Pancreas (tissue), 10 donors: ENCODE data around the gene FAM227A. TPM values are rescaled to one million over a fixed set of nuclear protein-coding genes. Genes with fewer than 3 reads are reported as not detected.
A peak's percentile ranks its signal among the peaks of the same experiment; 100 is the strongest.

Experiments used
- ATAC-seq, 4 donors: fragments of 200-7000 bp; cut with Tn5 transposase; one replicate each; pipeline versions ENCODE4 v1.8.0 to v1.9.1; 2020; ENCODE audit warnings: mild to moderate bottlenecking in 4 of 4, moderate library complexity in 4 of 4
- DNase-seq, 6 donors: peaks; one replicate each; pipeline ENCODE4 v3.0.0-alpha.2; 2020
- FAIRE-seq: peaks from 2 replicates; lab custom pipeline; 2012; peaks lifted over from hg19 to GRCh38; lab: Jason Lieb, UNC
- H3K27ac ChIP-seq, 4 donors: fragments of 200-600 bp; sonication (generic); 1 replicate in 3 of 4; 2 replicates in 1 of 4; pipeline versions ENCODE4 v1.5.0 to v1.8.0; 2020
- H3K27me3 ChIP-seq, 4 donors: fragments of 200-600 bp; one replicate each; pipeline ENCODE4 v1.8.0; 2021
- H3K36me3 ChIP-seq, 3 donors: fragments of 200-600 bp; sonication (generic) in 1 of 3; one replicate each; pipeline versions ENCODE4 v1.5.0 to v1.8.0; 2020 to 2021
- H3K4me1 ChIP-seq, 3 donors: fragments of 200-600 bp; one replicate each; pipeline ENCODE4 v1.8.0; 2021
- H3K4me3 ChIP-seq, 4 donors: fragments of 200-600 bp; sonication (generic) in 2 of 4; one replicate each; pipeline versions ENCODE4 v1.5.0 to v1.8.0; 2020 to 2021
- H3K9me3 ChIP-seq, 4 donors: fragments of 200-600 bp; one replicate each; pipeline ENCODE4 v1.8.0; 2021
- CTCF ChIP-seq, 4 donors: fragments of 200-600 bp; sonication (generic) in 3 of 4; IDR thresholded peaks; one replicate each; pipeline versions ENCODE4 v1.5.0 to v1.8.0; 2021; ENCODE audit warnings: antibody characterized with exemption in 4 of 4
- WGBS, 2 donors: extraction: QIAGEN DNeasy Blood & Tissue Kit; methylation state at CpG; one replicate each; pipeline ENCODE4 v1.1.7; 2013; 5-methylcytosine and 5-hydroxymethylcytosine counted together
- intact Hi-C, 3 donors: fragments of 100-400 bp; cut with DNase I; formaldehyde crosslinking; loops; one replicate each; pipeline versions ENCODE4 v1.11.1 to v1.14.2; 2022
- polyA plus RNA-seq, 2 donors: library from polyadenylated mRNA; stranded (reverse); fragments of 200-250 nt; gene quantifications; one replicate each; pipeline ENCODE4 v1.2.3, GENCODE V29; 2013
- total RNA-seq, 6 donors: library from RNA; stranded (reverse); fragmentation: NEBNext Ultra II Directional in 4 of 6; extraction: Animal tissue kit (Norgen Biotek cat#: 25700) in 4 of 6; gene quantifications; one replicate each; pipeline versions ENCODE4 v1.2.1 to v1.2.4, GENCODE V29; 2021 to 2023
- donor health status: healthy with polysubstance abuse.
- donor health status: DM: no; HTN: no; CAD: no; lungs with moderate emphysema.
- donor health status: DM: no; HTN: no; CAD: no.
- donor health status: control.
- donor health status: control.
- donor health status: Bipolar disorder and iron deficiency.
- donor health status: DM: yes; HTN: yes; CAD: no.
- donor health status: DM: no; HTN: no; CAD: no.
- donor health status: DM: no; HTN: no; CAD: no.
- donor health status: DM: yes; HTN: yes; CAD: no.

FAM227A gene
- total and polyA plus RNA-seq, 8 donors = 0.22 to 2.0 (median 0.76) TPM

GRCh38 chr22:38700270-38700788 lies 44.1 kb upstream of the FAM227A start:
- 0% methylated on average over 28 to 57 of the region's 57 CpGs for WGBS, 2 donors
- intact Hi-C loops = no loop called here
- peak overlapping the region; percentile 94 to 99 (median 97) for H3K27ac ChIP-seq
- TF ChIP-seq CTCF (IDR thresholded peaks at IDR 0.05) = no peak
- peak overlapping the region; percentile 47 to 70 (median 62) for H3K4me3 ChIP-seq
- peak; percentile 26 to 49 (median 30) for ATAC-seq
- DNase-seq = peak in 4 of 6 donors; percentile 62 to 88 (median 82)
- peaks cover 38 to 46% (median 43%) of the 10 kb centered on the region in 3 donors for H3K4me1 ChIP-seq
- no peak for FAIRE-seq
- no peaks in the 10 kb centered on the region for H3K27me3 ChIP-seq
- no peaks in the 10 kb centered on the region for H3K9me3 ChIP-seq
- no peaks in the 10 kb centered on the region for H3K36me3 ChIP-seq

GRCh38 chr22:38699784-38700183 lies 43.6 kb upstream of the FAM227A start:
- intact Hi-C loops = no loop called here
- no peak for TF ChIP-seq CTCF (IDR thresholded peaks at IDR 0.05)
- no peak for ATAC-seq
- H3K9me3 ChIP-seq = no peaks in the 10 kb centered on the region
- peak overlapping the region; percentile 47 to 70 (median 62) for H3K4me3 ChIP-seq
- no peaks in the 10 kb centered on the region for H3K36me3 ChIP-seq
- 15 to 22% methylated on average over 6 of the region's 6 CpGs for WGBS, 2 donors
- H3K27me3 ChIP-seq = no peaks in the 10 kb centered on the region
- no peak for DNase-seq
- peaks cover 38 to 43% (median 43%) of the 10 kb centered on the region in 3 donors for H3K4me1 ChIP-seq
- no peak for FAIRE-seq
- H3K27ac ChIP-seq = peak overlapping the region; percentile 94 to 99 (median 97)

GRCh38 chr22:38699143-38699542 lies 43.0 kb upstream of the FAM227A start:
- H3K27me3 ChIP-seq = no peaks in the 10 kb centered on the region
- no peak for TF ChIP-seq CTCF (IDR thresholded peaks at IDR 0.05)
- FAIRE-seq (no peak), DNase-seq (no peak), ATAC-seq (no peak)
- H3K4me1 ChIP-seq = peaks cover 32 to 39% (median 37%) of the 10 kb centered on the region in 3 donors
- no peaks in the 10 kb centered on the region for H3K9me3 ChIP-seq
- peak overlapping the region in 3 of 4 donors; percentile 56 to 70 (median 69) for H3K4me3 ChIP-seq
- 41% methylated on average over 5 of the region's 5 CpGs for WGBS, 2 donors
- H3K27ac ChIP-seq = peak overlapping the region; percentile 17 to 99 (median 96)
- intact Hi-C loops = no loop called here
- no peaks in the 10 kb centered on the region for H3K36me3 ChIP-seq

GRCh38 chr22:38698407-38699094 lies 42.4 kb upstream of the FAM227A start:
- peak overlapping the region in 2 of 4 donors; percentile 58 to 97 for H3K27ac ChIP-seq
- ATAC-seq (no peak), FAIRE-seq (no peak), DNase-seq (no peak)
- H3K9me3 ChIP-seq = no peaks in the 10 kb centered on the region
- peaks cover 32 to 39% (median 37%) of the 10 kb centered on the region in 3 donors for H3K4me1 ChIP-seq
- no peak for TF ChIP-seq CTCF (IDR thresholded peaks at IDR 0.05)
- no peaks in the 10 kb centered on the region for H3K36me3 ChIP-seq
- intact Hi-C loops = no loop called here
- peak overlapping the region in 2 of 4 donors; percentile 56 to 70 for H3K4me3 ChIP-seq
- H3K27me3 ChIP-seq = no peaks in the 10 kb centered on the region
- WGBS, 2 donors = 92% methylated on average over 13 of the region's 13 CpGs
